ENCODE measurements around the gene CNTNAP3. TPM values are rescaled to one million over a fixed set of nuclear protein-coding genes. Genes with fewer than 3 reads are reported as not detected.
"Not testable (repeated sequence)": the region's sequence is repeated elsewhere in the genome, so short reads cannot be mapped to it uniquely, and the experiment has no call there.

Gene CNTNAP3
- total and polyA plus RNA-seq, 2 donors (not counting 1 experiment from before 2014, with no cell fraction given) = 0.24 to 0.94 TPM

DNA sequence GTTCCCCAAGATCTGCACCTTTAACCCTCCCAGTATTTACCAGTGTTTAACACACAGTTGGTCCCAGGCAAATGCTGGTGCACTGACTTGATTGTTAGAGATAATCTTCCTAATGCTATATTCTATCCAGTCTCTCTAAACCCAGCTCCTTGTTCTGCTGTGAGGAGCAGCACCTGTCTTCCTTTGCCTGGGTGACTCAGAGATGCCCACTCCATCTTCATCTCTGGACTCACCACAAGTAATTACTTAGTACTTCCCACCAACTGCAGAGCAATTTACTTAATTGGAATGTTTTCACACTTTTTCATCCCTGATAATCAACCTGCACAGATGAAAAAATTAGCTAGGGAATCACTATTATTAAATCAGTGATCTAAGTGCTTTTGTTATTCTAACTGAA is 87.6 kb downstream of the CNTNAP3 start:
- H4K20me1 ChIP-seq (ENCODE audit: control insufficient read depth, insufficient read depth, low read length, poor library complexity, severe bottlenecking); H3K4me1 ChIP-seq (ENCODE audit: control insufficient read depth in 2 of 2, insufficient read depth in 2 of 2, low read length in 2 of 2); H2AFZ ChIP-seq (ENCODE audit: insufficient read depth, low read depth, low read length, poor library complexity, severe bottlenecking); DNase-seq; intact Hi-C loops (cut with micrococcal nuclease); H3K4me1 Mint-ChIP-seq; H3K27me3 ChIP-seq (replicated peaks in 1 of 4; ENCODE audit: control extremely low read depth in 1 of 4, control insufficient read depth in 3 of 4, insufficient read depth in 4 of 4, low read length in 3 of 4); H3K9me3 Mint-ChIP-seq (ENCODE audit: insufficient read depth); H3K27ac Mint-ChIP-seq; H3K27ac ChIP-seq (ENCODE audit: low read length in 2 of 2); H3K9ac ChIP-seq (ENCODE audit: low read length); H3K79me2 ChIP-seq (ENCODE audit: control insufficient read depth, insufficient read depth, low read length); ATAC-seq (ENCODE audit: low read depth); H3K4me3 Mint-ChIP-seq; POLR2A ChIA-PET; H3K4me3 ChIP-seq (ENCODE audit: control extremely low read depth in 1 of 5, extremely low read depth in 1 of 5, insufficient read depth in 1 of 5, low read depth in 2 of 5, low read length in 4 of 5); H3K36me3 ChIP-seq (replicated peaks in 1 of 2; ENCODE audit: control extremely low read depth in 1 of 2, control insufficient read depth in 1 of 2, extremely low read depth in 1 of 2, insufficient read depth in 2 of 2, low read length in 1 of 2); H3K9me3 ChIP-seq (ENCODE audit: control extremely low read depth in 1 of 3, control insufficient read depth in 2 of 3, insufficient read depth in 1 of 3, low read length in 2 of 3); CTCF ChIA-PET; H3K27me3 Mint-ChIP-seq; H3K4me2 ChIP-seq (replicated peaks; ENCODE audit: low read depth, low read length, poor library complexity, severe bottlenecking): not testable (repeated sequence)

DNA sequence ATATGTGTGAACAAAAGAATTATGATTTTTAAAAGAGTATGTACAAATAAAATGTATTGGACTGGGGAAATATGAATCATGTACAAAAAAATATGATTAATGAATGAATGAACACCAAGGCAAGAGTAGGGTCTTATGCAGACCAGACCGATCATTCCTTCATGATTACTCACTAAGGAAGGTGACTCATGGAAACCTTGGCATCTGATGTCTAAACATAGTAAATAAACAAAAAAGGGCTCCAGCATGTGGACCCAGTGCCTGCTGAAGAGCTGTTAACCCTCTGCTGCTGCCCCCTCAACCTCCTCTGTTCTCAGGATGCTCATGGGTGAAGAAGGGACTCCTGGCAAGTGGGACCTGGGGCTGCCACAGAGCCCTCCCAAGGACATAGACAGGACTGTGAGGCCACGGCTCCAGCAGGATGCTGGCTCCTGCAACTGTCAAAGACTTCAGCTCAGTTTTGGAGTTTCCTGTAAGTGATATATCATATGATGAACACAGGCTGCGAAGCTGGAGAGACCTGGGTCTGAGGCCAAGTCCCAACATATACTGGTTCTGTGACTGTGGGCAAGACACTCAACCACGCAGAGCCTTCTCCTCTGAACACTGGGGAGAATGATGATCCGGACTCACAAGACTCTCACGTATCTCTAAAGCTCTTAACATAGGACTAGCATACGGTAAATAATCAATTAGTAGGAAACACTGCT is 89.8 kb downstream of the CNTNAP3 start:
- H3K4me1 Mint-ChIP-seq; CTCF ChIA-PET; H4K20me1 ChIP-seq (ENCODE audit: control insufficient read depth, insufficient read depth, low read length, poor library complexity, severe bottlenecking); H3K4me3 Mint-ChIP-seq; H3K27me3 ChIP-seq (replicated peaks in 1 of 4; ENCODE audit: control extremely low read depth in 1 of 4, control insufficient read depth in 3 of 4, insufficient read depth in 4 of 4, low read length in 3 of 4); H3K79me2 ChIP-seq (ENCODE audit: control insufficient read depth, insufficient read depth, low read length); H3K27ac ChIP-seq (ENCODE audit: low read length in 2 of 2); ATAC-seq (ENCODE audit: low read depth); H3K4me2 ChIP-seq (replicated peaks; ENCODE audit: low read depth, low read length, poor library complexity, severe bottlenecking); H2AFZ ChIP-seq (ENCODE audit: insufficient read depth, low read depth, low read length, poor library complexity, severe bottlenecking); H3K9me3 ChIP-seq (ENCODE audit: control extremely low read depth in 1 of 3, control insufficient read depth in 2 of 3, insufficient read depth in 1 of 3, low read length in 2 of 3); POLR2A ChIA-PET; DNase-seq; H3K27me3 Mint-ChIP-seq; intact Hi-C loops (cut with micrococcal nuclease); H3K4me3 ChIP-seq (ENCODE audit: control extremely low read depth in 1 of 5, extremely low read depth in 1 of 5, insufficient read depth in 1 of 5, low read depth in 2 of 5, low read length in 4 of 5); H3K9me3 Mint-ChIP-seq (ENCODE audit: insufficient read depth); H3K9ac ChIP-seq (ENCODE audit: low read length); H3K4me1 ChIP-seq (ENCODE audit: control insufficient read depth in 2 of 2, insufficient read depth in 2 of 2, low read length in 2 of 2); H3K36me3 ChIP-seq (replicated peaks in 1 of 2; ENCODE audit: control extremely low read depth in 1 of 2, control insufficient read depth in 1 of 2, extremely low read depth in 1 of 2, insufficient read depth in 2 of 2, low read length in 1 of 2); H3K27ac Mint-ChIP-seq: not testable (repeated sequence)
- WGBS (ENCODE audit: insufficient coverage) = no CpG with 5 or more reads among the region's 7 CpGs

DNA sequence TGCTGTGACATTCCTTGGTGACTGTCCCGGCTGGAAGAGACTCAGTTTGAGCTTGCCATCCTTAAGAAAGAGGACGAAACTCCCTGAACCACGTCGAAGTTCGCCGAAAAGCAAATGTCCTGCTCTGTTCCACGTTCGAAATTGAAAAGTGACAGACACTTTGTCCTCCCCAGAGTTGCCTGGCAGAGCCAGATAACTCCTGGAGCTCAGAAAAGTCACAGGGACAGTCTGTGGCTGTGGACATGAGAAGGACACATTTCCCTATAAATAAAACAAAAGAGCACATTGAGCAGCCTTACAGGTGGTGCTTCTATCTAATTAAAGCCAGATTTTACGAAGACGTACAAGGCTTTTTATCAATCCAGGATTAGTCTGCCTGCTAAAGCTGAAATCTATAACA is 116.6 kb downstream of the CNTNAP3 start:
- H3K9ac ChIP-seq (ENCODE audit: low read length); POLR2A ChIA-PET; H3K36me3 ChIP-seq (replicated peaks in 1 of 2; ENCODE audit: control extremely low read depth in 1 of 2, control insufficient read depth in 1 of 2, extremely low read depth in 1 of 2, insufficient read depth in 2 of 2, low read length in 1 of 2); H3K27me3 Mint-ChIP-seq; H3K9me3 Mint-ChIP-seq (ENCODE audit: insufficient read depth); H3K4me1 Mint-ChIP-seq; H3K4me1 ChIP-seq (ENCODE audit: control insufficient read depth in 2 of 2, insufficient read depth in 2 of 2, low read length in 2 of 2); H3K4me2 ChIP-seq (replicated peaks; ENCODE audit: low read depth, low read length, poor library complexity, severe bottlenecking); H3K27me3 ChIP-seq (replicated peaks in 1 of 4; ENCODE audit: control extremely low read depth in 1 of 4, control insufficient read depth in 3 of 4, insufficient read depth in 4 of 4, low read length in 3 of 4); H4K20me1 ChIP-seq (ENCODE audit: control insufficient read depth, insufficient read depth, low read length, poor library complexity, severe bottlenecking); DNase-seq; H3K9me3 ChIP-seq (ENCODE audit: control extremely low read depth in 1 of 3, control insufficient read depth in 2 of 3, insufficient read depth in 1 of 3, low read length in 2 of 3); H3K4me3 Mint-ChIP-seq; ATAC-seq (ENCODE audit: low read depth); H2AFZ ChIP-seq (ENCODE audit: insufficient read depth, low read depth, low read length, poor library complexity, severe bottlenecking); H3K27ac Mint-ChIP-seq; H3K27ac ChIP-seq (ENCODE audit: low read length in 2 of 2); intact Hi-C loops (cut with micrococcal nuclease); H3K79me2 ChIP-seq (ENCODE audit: control insufficient read depth, insufficient read depth, low read length); CTCF ChIA-PET; H3K4me3 ChIP-seq (ENCODE audit: control extremely low read depth in 1 of 5, extremely low read depth in 1 of 5, insufficient read depth in 1 of 5, low read depth in 2 of 5, low read length in 4 of 5): not testable (repeated sequence)
- no CpG with 5 or more reads among the region's 10 CpGs for WGBS (ENCODE audit: insufficient coverage)

DNA sequence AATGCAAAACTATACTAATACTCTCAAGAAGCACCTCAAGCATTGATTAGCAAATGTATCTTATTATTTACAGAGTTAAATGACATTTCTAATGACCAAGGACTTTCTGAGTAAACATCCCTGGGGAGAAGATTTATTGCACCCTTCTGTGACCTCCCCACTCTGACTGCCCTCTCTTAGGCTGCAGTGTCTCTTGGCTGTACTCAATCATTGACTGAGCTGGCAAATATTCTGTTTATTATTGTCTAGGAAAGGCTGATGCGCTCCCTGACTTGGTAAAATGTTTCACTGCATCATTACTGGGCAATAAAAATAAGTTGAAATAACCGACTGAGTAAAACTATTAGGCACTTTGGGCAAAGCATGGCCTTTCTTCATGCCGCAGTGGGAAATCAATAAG is 130.3 kb downstream of the CNTNAP3 start:
- H3K9me3 Mint-ChIP-seq (ENCODE audit: insufficient read depth); ATAC-seq (ENCODE audit: low read depth); CTCF ChIA-PET; H4K20me1 ChIP-seq (ENCODE audit: control insufficient read depth, insufficient read depth, low read length, poor library complexity, severe bottlenecking); H2AFZ ChIP-seq (ENCODE audit: insufficient read depth, low read depth, low read length, poor library complexity, severe bottlenecking); H3K27me3 ChIP-seq (replicated peaks in 1 of 4; ENCODE audit: control extremely low read depth in 1 of 4, control insufficient read depth in 3 of 4, insufficient read depth in 4 of 4, low read length in 3 of 4); H3K4me1 Mint-ChIP-seq; H3K27ac ChIP-seq (ENCODE audit: low read length in 2 of 2); H3K4me1 ChIP-seq (ENCODE audit: control insufficient read depth in 2 of 2, insufficient read depth in 2 of 2, low read length in 2 of 2); H3K4me3 ChIP-seq (ENCODE audit: control extremely low read depth in 1 of 5, extremely low read depth in 1 of 5, insufficient read depth in 1 of 5, low read depth in 2 of 5, low read length in 4 of 5); H3K27me3 Mint-ChIP-seq; intact Hi-C loops (cut with micrococcal nuclease); H3K79me2 ChIP-seq (ENCODE audit: control insufficient read depth, insufficient read depth, low read length); H3K9ac ChIP-seq (ENCODE audit: low read length); H3K4me2 ChIP-seq (replicated peaks; ENCODE audit: low read depth, low read length, poor library complexity, severe bottlenecking); H3K36me3 ChIP-seq (replicated peaks in 1 of 2; ENCODE audit: control extremely low read depth in 1 of 2, control insufficient read depth in 1 of 2, extremely low read depth in 1 of 2, insufficient read depth in 2 of 2, low read length in 1 of 2); H3K4me3 Mint-ChIP-seq; H3K9me3 ChIP-seq (ENCODE audit: control extremely low read depth in 1 of 3, control insufficient read depth in 2 of 3, insufficient read depth in 1 of 3, low read length in 2 of 3); DNase-seq; H3K27ac Mint-ChIP-seq; POLR2A ChIA-PET: not testable (repeated sequence)
- WGBS (ENCODE audit: insufficient coverage) = no CpG with 5 or more reads among the region's 3 CpGs
